NCI-H748 (cell line): Measurements from ENCODE around the gene KCTD10.
A peak's percentile ranks its signal among the peaks of the same experiment; 100 is the strongest.

Experiments used
- DNase-seq: peaks from one replicate; lab custom pipeline; 2025; ENCODE audit not compliant: unreplicated experiment; lab: John Stamatoyannopoulos, UW

The KCTD10 gene

DNA sequence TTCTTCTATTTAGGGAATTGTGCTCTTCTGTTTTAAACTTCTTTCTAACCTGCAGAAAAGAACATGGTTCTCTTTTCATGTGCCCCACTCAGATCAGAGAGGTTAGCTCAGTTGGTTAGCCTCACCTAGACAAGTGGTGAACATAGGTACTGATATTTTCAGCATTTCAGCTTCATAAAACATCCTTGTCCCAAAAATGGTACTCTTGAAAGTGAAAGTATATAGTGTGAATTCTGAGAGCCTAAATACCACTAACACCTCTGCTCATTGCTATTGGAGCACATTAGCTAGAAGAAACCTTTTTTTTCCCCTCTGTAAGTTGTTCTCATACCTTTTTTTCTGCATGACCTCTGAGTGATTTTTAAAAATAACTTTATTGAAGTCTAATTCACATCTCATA lies 17.9 kb upstream of the KCTD10 start:
- no peak for DNase-seq

DNA sequence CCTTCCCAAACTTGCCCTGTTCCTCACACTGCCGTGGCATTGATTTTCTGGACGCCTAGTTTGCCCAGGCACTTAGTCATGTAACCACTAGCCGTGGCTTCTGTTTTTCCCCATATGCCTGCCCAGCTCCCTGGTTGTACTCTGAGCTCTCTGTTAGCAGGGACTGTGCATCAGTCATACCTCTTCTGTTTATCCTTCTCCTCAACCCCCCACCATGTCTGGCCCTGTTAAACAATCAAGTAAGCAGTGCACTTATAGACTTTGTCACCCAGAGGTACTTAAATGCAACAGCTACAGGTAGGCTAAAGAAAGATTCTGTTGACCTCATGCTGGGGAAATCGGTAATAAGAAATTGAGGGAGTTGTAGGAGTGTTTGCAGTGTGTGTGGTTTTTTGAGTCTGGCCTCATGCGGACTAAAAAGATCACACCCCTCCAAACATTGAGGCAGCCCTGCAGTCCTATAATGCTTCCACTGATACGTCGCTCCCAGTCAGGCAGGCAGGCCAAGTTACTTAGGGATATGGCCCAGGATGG lies 17.3 kb upstream of the KCTD10 start:
- no peak for DNase-seq

DNA sequence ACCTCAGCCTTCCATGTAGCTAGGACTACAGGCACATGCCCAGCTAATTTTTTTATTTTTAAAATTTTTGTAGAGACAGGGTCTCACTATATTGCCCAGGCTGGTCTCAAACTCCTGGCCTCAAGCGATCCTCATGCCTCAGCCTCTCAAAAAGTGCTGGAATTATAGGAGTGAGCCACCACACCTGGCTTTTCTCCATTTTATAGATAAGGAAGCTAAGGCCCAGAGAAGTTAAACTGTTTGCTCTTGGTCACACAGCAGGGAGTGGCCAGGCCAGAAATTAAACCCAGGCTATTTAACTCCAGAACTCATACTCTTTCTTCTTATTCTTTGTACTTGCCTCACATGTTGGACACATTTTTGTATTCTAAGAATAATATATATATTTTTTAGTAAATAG lies 16.8 kb upstream of the KCTD10 start:
- no peak for DNase-seq

DNA sequence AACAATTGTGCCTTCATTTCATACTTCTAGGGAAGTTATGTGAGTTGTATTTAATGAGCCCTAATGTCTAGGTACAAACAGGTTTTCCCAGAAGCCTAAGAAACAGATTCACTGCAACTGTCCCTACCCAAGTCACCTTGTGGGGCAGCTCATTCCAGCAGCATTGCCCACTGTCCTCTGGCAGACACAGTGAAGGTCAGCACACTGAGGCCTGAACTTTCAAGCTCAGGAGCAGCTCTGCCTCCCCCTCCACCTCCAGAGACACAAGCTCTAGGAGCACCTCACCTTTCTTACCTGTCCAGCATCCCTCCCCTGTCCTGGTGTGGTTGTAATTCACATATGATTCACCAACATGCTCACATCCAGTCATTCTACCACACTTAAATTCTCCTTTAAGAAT lies 16.0 kb upstream of the KCTD10 start:
- no peak for DNase-seq

DNA sequence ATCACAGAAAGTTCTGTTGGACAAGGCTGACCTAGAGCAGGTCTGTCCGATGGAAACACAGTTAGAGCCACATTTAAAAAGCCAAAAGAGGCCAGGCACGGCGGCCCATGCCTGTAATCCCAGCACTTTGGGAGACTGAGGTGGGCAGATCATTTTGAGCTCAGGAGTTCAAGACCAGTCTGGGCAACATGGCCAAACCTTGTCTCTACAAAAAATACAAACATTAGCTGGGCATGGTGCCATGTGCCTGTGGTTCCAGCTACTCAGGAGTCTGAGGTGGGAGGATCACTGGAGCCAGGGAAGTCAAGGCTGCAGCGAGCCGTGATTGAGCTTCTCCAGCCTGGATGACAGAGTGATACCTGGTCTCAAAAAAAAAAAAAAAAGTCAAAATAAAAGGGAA lies 15.3 kb upstream of the KCTD10 start:
- no peak for DNase-seq

DNA sequence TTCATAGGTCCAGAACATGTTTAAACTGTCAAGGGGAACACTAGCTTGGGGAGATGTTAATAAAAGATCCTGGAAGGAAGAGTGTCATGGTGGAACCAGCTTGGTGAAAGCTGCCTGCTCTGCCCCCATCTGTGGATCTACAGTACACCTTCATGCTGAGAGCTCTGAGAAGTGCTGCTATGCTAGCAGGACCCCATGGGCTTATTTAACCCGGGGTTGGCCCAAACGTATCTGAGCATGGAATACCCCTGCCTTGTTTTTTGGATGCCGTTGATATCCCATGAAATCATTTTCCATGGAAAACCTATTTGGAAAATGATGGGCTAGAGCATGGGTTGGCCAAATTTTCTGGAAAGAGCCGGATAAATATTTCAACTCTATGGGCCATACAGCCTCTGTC lies 14.6 kb upstream of the KCTD10 start:
- no peak for DNase-seq

DNA sequence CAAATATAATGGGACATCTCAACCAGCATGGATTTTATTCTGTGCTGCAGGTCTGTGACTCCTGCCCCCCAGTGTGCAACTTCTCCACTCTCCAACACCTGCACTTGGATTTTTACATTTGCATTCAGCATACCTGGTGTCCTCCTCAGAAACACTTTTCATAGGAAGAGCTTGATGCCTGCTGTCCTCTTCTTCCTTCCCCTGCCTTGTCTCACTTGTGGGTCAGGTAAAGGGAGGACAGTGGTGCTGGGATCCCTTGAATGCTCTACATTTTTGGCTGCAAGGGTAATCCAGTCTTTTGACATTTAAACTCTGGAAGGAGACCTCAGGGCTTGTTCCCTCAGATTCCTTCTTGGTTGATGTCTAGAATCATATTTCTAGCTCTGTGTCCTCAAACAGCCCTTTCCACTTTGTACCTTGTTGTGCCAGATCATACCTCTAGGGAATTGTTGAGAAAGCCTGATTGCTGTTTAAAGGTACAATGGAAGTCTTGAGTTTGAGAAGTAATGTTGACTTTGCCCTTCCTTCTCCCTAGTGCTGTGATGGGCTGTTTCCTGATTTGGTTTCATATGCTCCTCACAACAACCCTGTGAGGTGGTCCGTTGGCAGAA lies 13.0 kb upstream of the KCTD10 start:
- DNase-seq = no peak

DNA sequence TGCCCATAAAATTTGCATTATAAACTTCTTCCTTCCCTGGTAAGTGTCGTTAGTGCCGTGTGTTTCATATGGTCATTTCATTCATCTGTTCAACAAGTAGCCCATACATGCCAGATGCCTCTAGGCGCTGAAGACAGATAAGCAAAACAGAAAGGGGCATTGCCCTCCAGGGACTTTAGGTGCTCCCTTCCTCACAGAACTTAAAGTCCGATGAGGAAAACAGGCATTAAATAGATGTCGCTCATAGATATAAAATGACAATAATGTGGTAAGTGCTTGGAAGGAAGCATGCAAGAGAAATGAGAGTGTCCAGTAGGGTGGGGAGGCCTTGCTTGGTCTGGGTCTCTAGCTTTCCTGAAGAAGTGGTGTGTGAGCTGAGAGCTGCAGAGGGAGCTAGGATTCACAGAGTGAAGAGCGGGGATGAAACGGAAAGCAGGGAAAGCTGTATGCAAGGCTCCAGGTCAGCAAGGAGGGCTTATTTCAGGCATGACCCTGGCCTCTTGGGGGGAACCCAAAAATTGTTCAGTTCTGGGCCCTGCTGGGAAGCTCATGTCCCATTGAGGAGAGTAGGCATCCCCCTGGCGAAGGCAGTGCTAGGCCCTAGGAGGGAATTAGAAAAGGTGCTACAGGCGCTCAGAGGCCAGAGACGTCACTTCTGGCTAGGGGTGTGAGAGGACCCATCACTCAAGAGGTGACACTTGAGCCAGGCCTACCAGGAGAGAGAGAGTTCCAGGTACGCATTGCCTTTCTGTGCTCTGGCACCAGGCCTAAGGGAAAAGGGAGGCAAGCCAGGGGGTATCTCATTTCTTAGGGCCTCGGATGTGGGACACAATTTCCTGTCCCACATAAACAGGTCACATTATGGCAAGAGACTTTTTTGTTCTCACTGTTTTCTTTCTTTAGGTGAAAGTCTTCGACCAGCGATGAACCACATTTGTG lies 12.2 kb upstream of the KCTD10 start:
- no peak for DNase-seq

DNA sequence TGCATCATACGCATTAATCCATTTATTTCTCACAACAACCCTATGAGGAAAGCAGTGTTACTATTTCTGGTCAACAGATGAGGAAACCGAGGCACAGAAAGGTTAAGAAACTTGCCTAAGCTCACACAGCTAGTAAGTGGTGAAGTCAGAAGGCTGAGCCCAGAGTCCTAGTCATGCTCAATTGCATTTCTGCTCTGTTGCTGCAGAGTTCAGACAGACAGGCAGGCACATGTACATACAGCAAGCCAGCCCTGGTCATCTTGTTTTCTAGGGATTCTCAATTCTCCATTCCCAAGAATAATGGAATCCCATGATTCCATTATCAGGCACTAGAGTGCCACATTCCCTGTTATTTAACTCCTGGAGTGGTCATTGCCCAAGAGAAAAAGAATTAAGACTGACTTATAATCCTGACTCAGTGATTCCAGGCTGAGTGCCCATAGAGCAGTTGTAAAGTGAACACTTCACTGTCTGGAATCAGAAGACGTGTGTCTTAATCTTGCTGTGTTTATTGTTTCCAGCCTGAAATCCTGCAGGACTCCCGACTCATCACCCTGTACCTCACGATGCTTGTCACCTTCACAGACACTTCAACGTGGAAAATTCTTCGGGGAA lies 11.1 kb upstream of the KCTD10 start:
- no peak for DNase-seq

DNA sequence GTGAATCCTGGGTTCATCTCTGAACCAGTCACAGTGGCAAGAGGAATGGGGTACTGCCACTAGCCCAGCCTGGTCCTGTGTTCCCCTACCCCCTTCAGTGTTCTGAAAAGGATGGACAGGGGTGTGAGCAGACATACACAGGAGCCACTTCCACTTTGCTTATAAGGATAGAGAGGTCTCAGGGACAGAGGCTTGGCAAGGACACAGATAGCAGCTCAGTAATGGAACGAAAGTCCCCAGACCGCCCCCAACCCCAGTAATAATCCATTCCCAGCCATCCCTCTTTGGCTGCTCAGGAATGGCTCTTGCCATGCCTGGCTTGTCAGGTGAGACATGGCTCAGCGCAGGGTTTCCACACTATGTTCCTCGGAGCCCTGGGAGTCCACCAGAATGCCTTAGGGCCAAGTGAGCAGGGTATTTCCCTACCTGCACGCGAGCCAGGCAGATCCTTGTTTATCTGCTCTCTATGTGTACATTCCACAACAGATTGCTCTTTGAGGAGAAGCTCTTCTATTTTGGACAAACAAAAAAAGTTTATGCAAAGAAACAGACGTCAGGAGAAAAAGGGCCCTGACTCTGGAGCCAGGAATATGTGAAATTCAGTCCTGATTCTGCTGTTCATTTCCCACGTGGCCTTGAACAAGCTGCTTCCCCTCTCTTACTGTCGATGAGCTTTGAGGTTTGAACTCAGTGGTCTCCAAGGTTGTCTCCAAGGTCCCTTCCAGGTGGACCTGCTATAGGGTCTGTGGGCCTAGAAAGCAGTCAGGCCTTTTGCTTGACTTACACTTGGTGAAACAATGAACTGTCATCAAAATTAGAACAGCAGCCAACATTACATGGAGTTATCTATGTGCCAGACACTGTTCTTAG lies 10.3 kb upstream of the KCTD10 start:
- no peak for DNase-seq

DNA sequence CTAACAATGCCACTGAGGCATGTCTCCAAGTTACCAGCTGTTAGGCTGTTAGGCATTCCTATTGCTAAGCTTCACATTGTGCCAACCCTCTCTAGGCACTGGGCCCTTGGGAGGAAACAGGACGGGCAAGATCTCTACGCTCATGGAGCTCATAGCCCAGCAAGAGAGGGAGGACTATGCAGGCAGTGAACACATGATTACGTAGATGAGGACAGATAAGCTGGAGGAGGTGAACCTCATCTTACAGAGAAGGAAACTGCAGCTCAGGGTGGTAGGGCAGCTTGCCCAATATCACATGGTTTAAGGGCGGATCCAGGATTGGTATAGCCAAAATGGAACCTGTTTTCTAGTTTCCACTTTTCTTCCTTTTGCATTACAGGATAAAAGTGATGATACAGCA lies 8.1 kb upstream of the KCTD10 start:
- DNase-seq = no peak

DNA sequence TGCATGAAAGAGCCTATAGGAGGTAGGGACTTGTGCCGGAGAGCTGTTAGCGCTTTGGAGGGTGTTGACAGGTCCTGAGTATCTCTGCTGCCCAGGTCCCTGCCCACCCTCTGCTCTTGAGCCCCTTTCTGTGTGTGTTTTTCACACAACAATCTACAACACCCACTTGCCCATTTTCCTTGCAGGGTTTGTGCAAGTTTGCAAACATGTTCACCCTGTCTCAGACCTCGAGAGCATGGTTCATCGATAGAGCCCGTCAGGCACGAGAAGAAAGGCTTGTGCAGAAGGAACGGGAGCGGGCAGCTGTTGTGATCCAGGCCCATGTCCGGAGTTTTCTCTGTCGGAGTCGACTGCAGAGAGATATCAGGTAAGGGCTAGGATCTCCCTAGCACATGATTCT lies 6.2 kb upstream of the KCTD10 start:
- no peak for DNase-seq

DNA sequence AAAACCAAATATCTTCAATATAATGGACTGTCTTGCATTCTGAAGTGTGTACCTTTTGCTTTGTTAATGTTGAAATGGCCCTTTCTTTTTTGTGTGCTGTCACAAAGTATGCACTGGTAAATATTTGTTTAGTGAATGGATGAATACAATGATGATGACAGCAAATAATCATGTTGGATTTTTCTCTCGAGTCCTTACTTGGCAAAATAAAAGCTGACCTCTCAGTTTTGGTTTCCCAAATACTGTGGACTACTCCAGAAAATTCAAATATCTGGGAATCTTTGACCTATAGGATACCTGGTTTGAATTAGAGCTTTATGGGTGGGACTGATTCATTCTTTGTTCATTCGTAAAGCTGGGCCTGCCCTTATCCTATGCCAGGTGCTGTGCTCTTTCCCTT lies 5.8 kb upstream of the KCTD10 start:
- peak; percentile 56 for DNase-seq

DNA sequence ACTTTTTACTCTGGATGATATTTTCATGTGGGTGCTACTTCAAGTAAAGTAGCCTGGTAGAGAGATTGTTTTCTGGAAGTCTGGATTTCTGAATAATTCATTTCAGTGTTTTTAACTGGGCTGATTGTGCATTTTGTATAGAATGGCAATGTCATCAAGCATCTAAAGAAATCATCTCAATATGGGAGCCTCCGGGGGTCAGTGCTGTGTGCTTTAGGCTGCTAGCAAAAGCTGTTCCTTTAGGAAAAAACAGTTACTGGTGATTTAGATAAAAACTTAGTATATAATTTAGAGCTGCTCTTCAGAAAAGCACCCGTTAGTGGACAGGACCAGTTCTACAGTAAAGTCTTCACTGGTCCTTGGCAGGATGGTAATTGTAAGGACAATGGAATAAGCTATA lies 5.4 kb upstream of the KCTD10 start:
- no peak for DNase-seq

DNA sequence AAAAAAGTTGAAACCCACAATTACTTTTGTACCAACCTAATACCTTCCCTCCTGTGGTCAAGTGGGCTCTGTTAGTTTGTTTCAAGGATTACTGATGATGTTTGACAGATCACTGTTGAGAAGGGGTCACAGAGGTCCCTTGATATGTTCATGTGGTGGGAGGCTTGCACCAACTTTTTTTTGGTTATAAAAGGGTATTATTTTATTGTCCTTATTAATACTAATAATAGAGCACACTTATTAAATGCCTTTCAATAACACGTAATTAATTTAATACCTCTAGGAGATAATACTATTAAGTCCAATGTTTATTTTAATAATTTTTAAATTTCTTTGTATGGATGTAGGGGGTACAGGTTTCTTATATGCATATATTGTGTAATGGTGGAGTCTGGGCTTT lies 4.8 kb upstream of the KCTD10 start:
- DNase-seq = no peak

DNA sequence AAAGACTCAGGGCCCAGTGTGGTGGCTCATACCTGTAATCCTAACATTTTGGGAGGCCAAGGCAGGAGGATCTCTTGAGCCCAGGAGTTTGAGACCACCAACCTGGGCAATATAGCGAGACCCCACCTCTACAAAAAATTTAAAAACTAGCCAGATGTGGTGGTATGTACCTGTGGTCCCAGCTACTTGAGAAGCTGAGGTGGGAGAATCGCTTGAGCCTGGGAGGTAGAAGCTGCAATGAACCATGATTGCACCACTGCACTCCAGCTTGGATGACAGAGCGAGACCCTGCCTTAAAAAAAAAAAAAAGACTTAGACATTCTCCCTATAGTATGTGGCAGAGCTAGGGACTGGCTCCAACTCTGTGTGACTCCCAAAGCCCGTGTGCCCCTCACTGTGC lies 3.3 kb upstream of the KCTD10 start:
- DNase-seq = no peak

DNA sequence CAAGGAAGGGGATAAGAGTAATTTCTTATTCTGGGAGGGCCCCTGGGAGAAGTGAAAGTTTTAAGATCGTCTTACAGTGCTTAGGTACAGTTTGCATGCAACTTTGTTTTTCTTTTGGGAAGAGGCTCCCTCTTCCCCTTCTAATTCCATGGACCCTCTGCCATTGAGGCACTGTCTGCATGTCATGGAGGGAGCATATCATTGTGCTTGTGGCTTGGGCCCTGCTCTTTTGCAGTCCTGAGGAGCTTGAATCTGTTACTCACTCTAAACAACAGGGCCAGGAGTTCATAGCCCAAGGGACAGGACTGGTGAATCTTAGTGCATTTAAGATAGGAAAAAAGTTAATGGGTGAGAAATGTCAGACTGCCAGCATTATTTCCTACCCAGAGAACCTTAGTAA lies 2.7 kb upstream of the KCTD10 start:
- no peak for DNase-seq

DNA sequence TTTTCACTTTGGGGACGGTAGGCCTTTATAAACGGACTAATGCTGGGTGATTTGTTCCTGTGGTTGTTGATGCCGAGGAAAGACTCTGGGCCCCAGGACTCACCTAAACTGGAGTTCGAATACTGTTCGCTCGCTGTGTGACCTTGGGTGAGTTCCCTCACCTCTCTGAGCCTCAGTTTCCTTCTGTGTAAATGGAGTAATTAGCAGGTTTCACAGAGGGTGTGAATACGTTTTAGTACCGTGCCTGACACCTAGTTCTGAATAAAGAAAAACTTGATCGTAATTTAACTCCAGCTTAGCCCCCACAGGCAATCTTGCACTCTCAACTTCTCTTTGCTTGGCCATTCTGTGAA lies 839 bp upstream of the KCTD10 start:
- no peak for DNase-seq

DNA sequence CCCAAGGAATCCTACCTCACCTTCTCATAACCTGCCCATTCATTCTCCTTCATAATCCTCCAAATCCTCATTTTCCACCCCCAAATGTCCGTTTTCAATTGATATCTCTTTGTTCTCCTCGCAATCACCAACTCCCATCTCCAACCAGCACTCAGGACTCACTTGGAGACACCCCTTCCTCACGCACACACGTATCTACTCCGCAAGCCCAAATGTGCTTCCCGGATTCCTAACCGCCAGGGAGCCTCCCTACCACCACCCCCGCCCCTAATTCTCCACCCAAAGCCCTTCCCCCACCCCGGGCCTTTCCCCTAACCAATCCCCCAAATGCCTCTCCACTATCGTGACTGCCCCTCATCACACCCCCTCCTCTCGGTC lies 304 bp downstream of the KCTD10 start:
- peak; percentile 30 for DNase-seq

DNA sequence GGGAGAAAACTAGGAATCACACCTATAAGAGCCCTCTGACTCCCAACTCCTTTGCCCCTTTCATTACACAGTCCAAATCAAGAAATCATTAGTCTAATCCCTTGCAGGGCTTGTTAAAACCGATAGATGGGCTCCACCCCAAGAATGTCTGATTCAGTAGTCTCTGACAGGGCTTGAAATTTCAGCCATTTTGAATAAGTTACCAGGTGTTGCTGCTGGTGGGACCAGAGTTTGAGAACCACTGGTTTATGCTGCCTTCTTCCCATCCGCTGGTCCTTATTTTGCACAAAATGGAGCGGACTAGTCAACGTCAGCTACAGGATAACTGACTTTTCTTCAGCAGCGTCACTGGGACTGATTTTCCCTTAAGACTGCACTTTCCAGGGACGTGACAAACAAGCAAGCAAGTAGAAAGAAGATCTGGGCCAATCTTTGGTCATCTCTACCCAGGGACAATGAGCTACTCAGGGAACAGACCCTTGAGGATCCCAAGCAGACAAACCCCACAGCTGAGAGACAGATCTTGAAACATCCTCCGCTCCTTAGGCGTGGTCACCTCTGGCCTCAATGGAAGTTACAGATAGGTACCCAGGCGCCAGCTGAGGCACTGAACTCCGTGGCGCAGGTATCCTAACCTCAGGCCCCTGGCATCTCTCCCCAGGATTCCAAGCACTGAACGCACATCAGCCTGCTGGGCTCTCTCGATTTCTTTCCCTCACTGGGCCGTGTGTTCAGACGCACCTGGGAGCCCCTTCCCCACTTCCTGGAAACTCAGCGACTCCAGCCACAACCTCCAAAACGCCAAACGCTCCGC lies 900 bp downstream of the KCTD10 start:
- DNase-seq = peak; percentile 30
